ENCODE data around the gene CTCFL. TPM values are rescaled to one million over a fixed set of nuclear protein-coding genes. Genes with fewer than 3 reads are reported as not detected.

CTCFL gene
- total and polyA plus RNA-seq, 8 donors, result not detected

DNA sequence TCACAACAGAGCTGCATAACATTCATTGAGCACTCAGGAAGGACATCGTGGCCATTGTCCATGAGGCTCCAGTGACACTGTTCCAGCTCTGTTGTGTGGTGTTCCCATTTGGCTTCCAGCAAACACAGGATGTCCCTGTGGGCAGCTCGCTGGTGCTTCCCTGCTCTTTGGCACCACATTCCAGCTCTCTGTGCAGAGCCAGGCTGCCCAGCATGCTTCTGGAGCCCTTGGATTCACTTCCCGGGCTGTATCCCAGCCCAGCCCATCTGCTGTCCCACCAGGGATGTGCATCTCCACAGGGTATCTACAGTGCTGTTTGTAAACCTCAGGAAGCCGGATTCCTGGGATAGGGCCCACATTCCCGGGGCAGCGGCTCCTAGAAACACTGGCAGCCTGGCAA lies 57.2 kb downstream of the CTCFL start:
- intact Hi-C loops (cut with DNase I; ENCODE audit: low total_unique reads), result no loop called here
- Histone ChIP-seq H3K9me3 (no peaks in the 10 kb centered on the region), H3K27me3 (peaks cover 0 to 21% (median 0%) of the 10 kb centered on the region in 3 donors), H3K4me3 (no peak overlapping the region), H3K36me3 (no peaks in the 10 kb centered on the region), H3K27ac (no peak overlapping the region), H3K4me1 (peaks cover 0 to 14% (median 1%) of the 10 kb centered on the region in 4 donors)
- TF ChIP-seq, protein P1, sequence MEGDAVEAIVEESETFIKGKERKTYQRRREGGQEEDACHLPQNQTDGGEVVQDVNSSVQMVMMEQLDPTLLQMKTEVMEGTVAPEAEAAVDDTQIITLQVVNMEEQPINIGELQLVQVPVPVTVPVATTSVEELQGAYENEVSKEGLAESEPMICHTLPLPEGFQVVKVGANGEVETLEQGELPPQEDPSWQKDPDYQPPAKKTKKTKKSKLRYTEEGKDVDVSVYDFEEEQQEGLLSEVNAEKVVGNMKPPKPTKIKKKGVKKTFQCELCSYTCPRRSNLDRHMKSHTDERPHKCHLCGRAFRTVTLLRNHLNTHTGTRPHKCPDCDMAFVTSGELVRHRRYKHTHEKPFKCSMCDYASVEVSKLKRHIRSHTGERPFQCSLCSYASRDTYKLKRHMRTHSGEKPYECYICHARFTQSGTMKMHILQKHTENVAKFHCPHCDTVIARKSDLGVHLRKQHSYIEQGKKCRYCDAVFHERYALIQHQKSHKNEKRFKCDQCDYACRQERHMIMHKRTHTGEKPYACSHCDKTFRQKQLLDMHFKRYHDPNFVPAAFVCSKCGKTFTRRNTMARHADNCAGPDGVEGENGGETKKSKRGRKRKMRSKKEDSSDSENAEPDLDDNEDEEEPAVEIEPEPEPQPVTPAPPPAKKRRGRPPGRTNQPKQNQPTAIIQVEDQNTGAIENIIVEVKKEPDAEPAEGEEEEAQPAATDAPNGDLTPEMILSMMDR (IDR thresholded peaks at IDR 0.05), result no peak
- TF ChIP-seq POLR2A (IDR thresholded peaks at IDR 0.05), result no peak
- TF ChIP-seq EP300 (IDR thresholded peaks at IDR 0.05), result no peak
- TF ChIP-seq POLR2AphosphoS5 (IDR thresholded peaks at IDR 0.05), result no peak
- no peak for DNase-seq
- 36 to 55% (median 40%) methylated on average over 5 to 6 of the region's 6 CpGs for WGBS, 5 donors

DNA sequence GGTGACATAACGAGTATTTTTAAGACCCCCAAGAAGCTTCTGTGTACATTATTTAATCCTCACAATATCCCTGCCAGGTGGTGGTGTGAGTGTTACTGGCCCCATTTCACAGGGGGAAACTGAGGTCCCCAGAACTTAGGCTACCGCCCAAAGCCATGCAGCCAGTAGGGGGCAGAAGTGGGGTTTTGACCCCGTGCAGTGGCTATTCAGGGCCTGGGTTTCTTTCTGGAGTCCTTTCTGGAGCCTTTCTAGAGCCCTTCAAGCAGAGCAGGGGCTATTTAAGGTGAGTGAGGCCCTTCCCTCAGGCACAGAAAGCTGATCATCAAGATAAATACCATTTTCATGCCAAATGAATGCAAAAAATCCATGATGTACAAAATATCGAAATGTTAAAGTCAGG lies 59.0 kb downstream of the CTCFL start:
- no peak overlapping the region for H3K4me3 ChIP-seq
- peaks cover 0 to 20% (median 0%) of the 10 kb centered on the region in 3 donors for H3K27me3 ChIP-seq
- peaks cover 0 to 14% (median 1%) of the 10 kb centered on the region in 4 donors for H3K4me1 ChIP-seq
- H3K36me3 ChIP-seq, result no peaks in the 10 kb centered on the region
- WGBS, 5 donors, result 67 to 77% (median 71%) methylated on average over 4 of the region's 4 CpGs
- H3K9me3 ChIP-seq, result no peaks in the 10 kb centered on the region
- TF ChIP-seq POLR2AphosphoS5 (IDR thresholded peaks at IDR 0.05) (no peak), EP300 (IDR thresholded peaks at IDR 0.05) (no peak), POLR2A (IDR thresholded peaks at IDR 0.05) (no peak)
- TF ChIP-seq, protein P1 (IDR thresholded peaks at IDR 0.05), result no peak
- H3K27ac ChIP-seq, result no peak overlapping the region
- intact Hi-C loops (cut with DNase I; ENCODE audit: low total_unique reads), result no loop called here
- DNase-seq, result no peak

DNA sequence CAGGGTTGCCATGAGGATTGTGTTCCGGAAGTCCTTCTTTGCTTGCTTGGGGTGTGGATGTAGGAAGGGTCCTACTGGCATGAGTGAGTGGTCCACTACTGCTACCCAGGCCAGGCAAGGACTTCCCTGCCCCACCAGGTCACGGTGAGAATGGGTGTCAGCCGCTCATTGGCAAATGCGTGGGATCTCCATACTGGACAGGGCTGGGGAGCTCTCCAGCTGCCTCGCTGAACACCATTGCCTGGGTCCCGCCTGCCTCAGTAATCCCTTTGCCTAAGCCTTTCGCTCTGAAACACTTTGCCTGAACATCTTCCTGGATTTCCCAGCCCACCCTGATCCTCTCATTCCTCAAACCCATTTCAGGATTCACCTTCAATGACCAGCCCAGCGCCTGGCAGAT lies 59.5 kb downstream of the CTCFL start:
- intact Hi-C loops (cut with DNase I; ENCODE audit: low total_unique reads), result no loop called here
- Histone ChIP-seq H3K4me1 (peaks cover 0 to 14% (median 1%) of the 10 kb centered on the region in 4 donors), H3K27ac (no peak overlapping the region), H3K4me3 (no peak overlapping the region), H3K36me3 (no peaks in the 10 kb centered on the region), H3K9me3 (no peaks in the 10 kb centered on the region), H3K27me3 (peaks cover 0 to 15% (median 0%) of the 10 kb centered on the region in 3 donors)
- no peak for DNase-seq
- 93 to 97% (median 95%) methylated on average over 8 of the region's 8 CpGs for WGBS, 5 donors
- TF ChIP-seq, protein P1 (IDR thresholded peaks at IDR 0.05), result no peak
- TF ChIP-seq POLR2AphosphoS5 (IDR thresholded peaks at IDR 0.05) (no peak), EP300 (IDR thresholded peaks at IDR 0.05) (no peak), POLR2A (IDR thresholded peaks at IDR 0.05) (no peak)

DNA sequence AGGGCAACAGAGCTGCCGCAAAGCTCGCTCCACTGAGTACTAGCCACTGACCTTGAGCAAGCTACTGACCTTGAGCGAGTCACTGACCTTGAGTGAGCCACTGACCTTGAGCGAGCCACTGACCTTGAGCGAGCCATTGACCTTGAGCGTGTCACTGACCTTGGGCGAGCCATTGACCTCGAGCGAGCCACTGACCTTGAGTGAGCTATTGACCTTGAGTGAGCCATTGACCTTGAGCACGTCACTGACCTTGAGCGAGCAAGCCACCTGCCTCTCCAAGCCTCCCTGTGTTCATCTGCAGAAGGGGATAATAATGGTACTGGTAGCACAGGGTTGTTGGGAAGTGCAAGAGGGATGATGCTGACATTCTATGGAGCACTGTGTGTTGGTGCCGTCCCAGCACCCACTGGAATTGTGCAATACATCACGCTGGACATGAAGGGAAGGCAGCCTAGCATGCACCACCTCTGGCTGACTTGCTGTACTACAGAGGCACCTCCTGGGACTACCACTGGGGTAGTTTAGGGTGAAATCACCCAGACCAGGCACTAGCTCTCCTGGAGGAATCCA lies 60.2 kb downstream of the CTCFL start:
- Histone ChIP-seq H3K27me3 (peaks cover 0 to 15% (median 0%) of the 10 kb centered on the region in 3 donors), H3K36me3 (no peaks in the 10 kb centered on the region), H3K4me3 (no peak overlapping the region), H3K9me3 (no peaks in the 10 kb centered on the region), H3K4me1 (peaks cover 0 to 8% (median under 1%) of the 10 kb centered on the region in 4 donors), H3K27ac (no peak overlapping the region)
- intact Hi-C loops (cut with DNase I; ENCODE audit: low total_unique reads), result no loop called here
- TF ChIP-seq POLR2A (IDR thresholded peaks at IDR 0.05), result no peak
- no peak for TF ChIP-seq POLR2AphosphoS5 (IDR thresholded peaks at IDR 0.05)
- no peak for TF ChIP-seq EP300 (IDR thresholded peaks at IDR 0.05)
- TF ChIP-seq, protein P1 (IDR thresholded peaks at IDR 0.05), result no peak
- 74 to 83% (median 81%) methylated on average over 12 to 13 of the region's 13 CpGs for WGBS, 5 donors
- DNase-seq, result no peak
